NB4 (cell line): ENCODE results near the gene OR10G3.
A peak's percentile ranks its signal among the peaks of the same experiment; 100 is the strongest.

Experiments
- DNase-seq: peaks from one replicate; pipeline ENCODE4 v3.0.0; 2010; ENCODE audit warnings: low read depth
- H3K4me3 ChIP-seq: one replicate; pipeline ENCODE4 v1.5.1; 2011; ENCODE audit warnings: mild to moderate bottlenecking, low read depth, low read length, moderate library complexity
- CTCF ChIP-seq: IDR thresholded peaks from one replicate; pipeline ENCODE4 v1.5.1; 2012; ENCODE audit warnings: low read depth, low read length
- MAX ChIP-seq: IDR thresholded peaks from 2 replicates; pipeline ENCODE4 v1.6.1; 2011; ENCODE audit warnings: low read depth, low read length
- MYC ChIP-seq: IDR thresholded peaks from 2 replicates; pipeline ENCODE4 v1.6.1; 2011; ENCODE audit warnings: low read depth, low read length
- POLR2A ChIP-seq: IDR thresholded peaks from 2 replicates; pipeline ENCODE4 v1.6.1; 2011; ENCODE audit warnings: mild to moderate bottlenecking; ENCODE audit not compliant: insufficient read length; ENCODE audit errors: extremely low read depth

OR10G3 gene

GRCh38 chr14:21537090-21537424 is 42.8 kb downstream of the OR10G3 start:
- DNase-seq, result no peak
- TF ChIP-seq MYC, result no peak
- TF ChIP-seq POLR2A, result no peak
- TF ChIP-seq CTCF, result no peak
- no peak for TF ChIP-seq MAX
- no peak overlapping the region for H3K4me3 ChIP-seq

GRCh38 chr14:21536418-21537089 is 43.3 kb downstream of the OR10G3 start:
- H3K4me3 ChIP-seq, result no peak overlapping the region
- TF ChIP-seq MYC, result no peak
- no peak for DNase-seq

- TF ChIP-seq MAX (no peak), POLR2A (no peak), MYC (no peak), CTCF (no peak)
- no peak overlapping the region for H3K4me3 ChIP-seq
- DNase-seq, result no peak
These were observed 44.1 kb downstream of the OR10G3 start for GRCh38 chr14:21535545-21536417.

GRCh38 chr14:21534576-21534975 is 45.3 kb downstream of the OR10G3 start:
- no peak overlapping the region for H3K4me3 ChIP-seq
- TF ChIP-seq POLR2A, result no peak
- TF ChIP-seq MAX, result no peak
- no peak for TF ChIP-seq CTCF
- TF ChIP-seq MYC, result 0 out of 2 replicates have a peak, but pooled peaks have one; percentile 9
- DNase-seq, result peak; percentile 87

GRCh38 chr14:21533294-21533693 is 46.6 kb downstream of the OR10G3 start:
- no peak for DNase-seq
- TF ChIP-seq POLR2A (no peak), CTCF (no peak), MYC (no peak), MAX (no peak)
- H3K4me3 ChIP-seq, result no peak overlapping the region

- no peak overlapping the region for H3K4me3 ChIP-seq
- no peak for TF ChIP-seq MAX
- TF ChIP-seq CTCF, result no peak
- TF ChIP-seq POLR2A, result no peak
- TF ChIP-seq MYC, result no peak
- no peak for DNase-seq
These were observed 50.4 kb downstream of the OR10G3 start for GRCh38 chr14:21529515-21529914.
